A673 (cell line): ENCODE results near the gene SCYGR3. TPM values are rescaled to one million over a fixed set of nuclear protein-coding genes. Genes with fewer than 3 reads are reported as not detected.

Experiments used
- BruUV-seq: library from RNA; stranded (reverse); fragments of 400-500 nt; replicated peaks from 2 replicates; lab custom pipeline; 2021; lab: Mats Ljungman, UMichigan
- CTCF ChIA-PET: fragments of 300-600 bp; sonication (Branson Sonifier 250); formaldehyde crosslinking; loops from one replicate; lab custom pipeline; 2022; ENCODE audit warnings: antibody characterized with exemption; lab: Charles Lee
- POLR2A ChIA-PET: fragments of 300-600 bp; sonication (Branson Sonifier 250); formaldehyde crosslinking; loops from one replicate; lab custom pipeline; 2022; ENCODE audit warnings: antibody characterized with exemption; ENCODE audit not compliant: low non-redundant PET; lab: Charles Lee
- DNase-seq: peaks from one replicate; pipeline ENCODE4 v3.0.0-alpha.2; 2015; ENCODE audit warnings: low spot score
- H3K27ac ChIP-seq: fragments of 200-600 bp; sonication (generic); 2 replicates; pipeline ENCODE4 v1.5.1; 2016; ENCODE audit warnings: mixed run types, low read depth, mild to moderate bottlenecking, mixed read lengths, antibody characterized with exemption, low read length; ENCODE audit not compliant: poor library complexity, severe bottlenecking
- H3K27me3 ChIP-seq: fragments of 200-600 bp; sonication (generic); replicated peaks from 2 replicates; pipeline ENCODE4 v1.6.1; 2017; ENCODE audit warnings: mixed run types, low read depth, mild to moderate bottlenecking, mixed read lengths, antibody characterized with exemption, low read length; ENCODE audit not compliant: insufficient read depth, poor library complexity
- H3K36me3 ChIP-seq: fragments of 200-600 bp; sonication (generic); 2 replicates; pipeline ENCODE4 v1.6.1; 2016; ENCODE audit warnings: mixed run types, mild to moderate bottlenecking, mixed read lengths, antibody characterized with exemption, low read length; ENCODE audit not compliant: insufficient read depth, poor library complexity, severe bottlenecking
- H3K4me1 ChIP-seq: fragments of 200-600 bp; sonication (generic); 2 replicates; pipeline ENCODE4 v1.6.1; 2017; ENCODE audit warnings: mixed run types, mild to moderate bottlenecking, mixed read lengths, antibody characterized with exemption, low read length; ENCODE audit not compliant: insufficient read depth, poor library complexity, severe bottlenecking
- H3K4me3 ChIP-seq: fragments of 200-600 bp; sonication (generic); 2 replicates; pipeline ENCODE4 v1.5.1; 2016; ENCODE audit warnings: low read depth, mixed run types, mild to moderate bottlenecking, mixed read lengths, low read length; ENCODE audit not compliant: poor library complexity, severe bottlenecking
- H3K9me3 ChIP-seq: fragments of 200-600 bp; sonication (generic); 2 replicates; pipeline ENCODE4 v1.6.1; 2016; ENCODE audit warnings: mixed run types, low read depth, mild to moderate bottlenecking, mixed read lengths, antibody characterized with exemption, low read length; ENCODE audit not compliant: poor library complexity, severe bottlenecking
- CTCF ChIP-seq: fragments of 300-800, 200-600 bp; sonication (generic); conservative IDR thresholded peaks from 2 replicates; pipeline ENCODE4 v1.5.1; 2017; ENCODE audit warnings: low read depth, mild to moderate bottlenecking, antibody characterized with exemption, low read length, moderate library complexity, mixed read lengths
- EZH2 ChIP-seq: fragments of 200-600 bp; sonication (generic); IDR thresholded peaks from 2 replicates; pipeline ENCODE4 v1.6.1; 2017; ENCODE audit warnings: borderline replicate concordance, low read depth, mild to moderate bottlenecking, mixed read lengths, antibody characterized with exemption, low read length; ENCODE audit not compliant: poor library complexity, severe bottlenecking
- intact Hi-C: fragments of 100-400 bp; cut with micrococcal nuclease; formaldehyde crosslinking; loops from one replicate; pipeline ENCODE4 v1.10.0; 2022; ENCODE audit not compliant: unreplicated experiment
- total RNA-seq: library from RNA; stranded (reverse); gene quantifications from 2 replicates; pipeline ENCODE4 v1.2.3, GENCODE V29; 2021

The SCYGR3 gene
- total RNA-seq, 1 experiment from 2014 or later, result not detected

- Histone ChIP-seq H3K4me3 (no peak overlapping the region), H3K4me1 (no peaks in the 10 kb centered on the region), H3K36me3 (no peaks in the 10 kb centered on the region), H3K9me3 (no peaks in the 10 kb centered on the region), H3K27ac (no peak overlapping the region), H3K27me3 (no peaks in the 10 kb centered on the region)
- DNase-seq, result no peak
- CTCF ChIA-PET, result no interaction called here
- BruUV-seq, result no TSS peak
- POLR2A ChIA-PET, result no interaction called here
- intact Hi-C loops, result no loop called here
- no peak for TF ChIP-seq EZH2
- TF ChIP-seq CTCF, result no peak
Observed at GRCh38 chr2:227629435-227629834, 14.8 kb upstream of the SCYGR3 start.

- BruUV-seq, result no TSS peak
- CTCF ChIA-PET, result no interaction called here
Observed at GRCh38 chr2:227627769-227628168, 13.1 kb upstream of the SCYGR3 start.

GRCh38 chr2:227626580-227627151 lies 12.0 kb upstream of the SCYGR3 start:
- TF ChIP-seq CTCF (no peak), EZH2 (no peak)
- Histone ChIP-seq H3K4me3 (no peak overlapping the region), H3K27me3 (no peaks in the 10 kb centered on the region), H3K4me1 (no peaks in the 10 kb centered on the region), H3K9me3 (no peaks in the 10 kb centered on the region), H3K27ac (no peak overlapping the region), H3K36me3 (no peaks in the 10 kb centered on the region)
- intact Hi-C loops, result no loop called here
- no TSS peak for BruUV-seq
- DNase-seq, result no peak
- POLR2A ChIA-PET, result interaction anchor here (0.6 kb wide), 1 partner anchor 809 kb away, joined by 4 read pairs; no protein-coding TSS in a partner anchor
- CTCF ChIA-PET, result no interaction called here

More at GRCh38 chr2:227627769-227628168, 13.1 kb upstream of the SCYGR3 start:
- DNase-seq, result no peak
- TF ChIP-seq CTCF (no peak), EZH2 (no peak)
- H3K27ac ChIP-seq, result no peak overlapping the region
- intact Hi-C loops, result no loop called here
- no peaks in the 10 kb centered on the region for H3K27me3 ChIP-seq
- no peaks in the 10 kb centered on the region for H3K9me3 ChIP-seq
- no peaks in the 10 kb centered on the region for H3K4me1 ChIP-seq
- POLR2A ChIA-PET, result no interaction called here
- no peaks in the 10 kb centered on the region for H3K36me3 ChIP-seq
- no peak overlapping the region for H3K4me3 ChIP-seq
